ENCODE results near the gene PKM.

PKM gene

DNA sequence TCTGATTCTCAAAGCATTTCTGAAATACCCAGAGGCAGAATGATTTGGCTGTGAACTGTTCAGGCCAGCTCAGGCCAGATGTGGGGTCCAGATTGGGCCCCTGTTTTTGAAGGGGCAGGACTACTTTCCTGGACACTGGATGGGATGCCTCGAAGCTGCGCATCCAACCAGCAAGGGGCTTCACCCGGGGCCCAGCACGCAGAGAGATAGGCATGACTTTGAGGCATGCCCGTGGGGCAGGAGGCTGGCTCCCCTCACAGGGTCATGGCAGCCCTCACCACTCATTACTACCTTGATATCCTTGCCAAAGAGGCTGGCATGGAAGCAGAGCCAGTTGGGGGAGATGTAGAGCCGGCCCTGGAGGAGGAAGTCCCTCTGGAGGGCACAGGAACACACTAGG is 63.5 kb downstream of the PKM start:
- TF ChIP-seq, protein P1, sequence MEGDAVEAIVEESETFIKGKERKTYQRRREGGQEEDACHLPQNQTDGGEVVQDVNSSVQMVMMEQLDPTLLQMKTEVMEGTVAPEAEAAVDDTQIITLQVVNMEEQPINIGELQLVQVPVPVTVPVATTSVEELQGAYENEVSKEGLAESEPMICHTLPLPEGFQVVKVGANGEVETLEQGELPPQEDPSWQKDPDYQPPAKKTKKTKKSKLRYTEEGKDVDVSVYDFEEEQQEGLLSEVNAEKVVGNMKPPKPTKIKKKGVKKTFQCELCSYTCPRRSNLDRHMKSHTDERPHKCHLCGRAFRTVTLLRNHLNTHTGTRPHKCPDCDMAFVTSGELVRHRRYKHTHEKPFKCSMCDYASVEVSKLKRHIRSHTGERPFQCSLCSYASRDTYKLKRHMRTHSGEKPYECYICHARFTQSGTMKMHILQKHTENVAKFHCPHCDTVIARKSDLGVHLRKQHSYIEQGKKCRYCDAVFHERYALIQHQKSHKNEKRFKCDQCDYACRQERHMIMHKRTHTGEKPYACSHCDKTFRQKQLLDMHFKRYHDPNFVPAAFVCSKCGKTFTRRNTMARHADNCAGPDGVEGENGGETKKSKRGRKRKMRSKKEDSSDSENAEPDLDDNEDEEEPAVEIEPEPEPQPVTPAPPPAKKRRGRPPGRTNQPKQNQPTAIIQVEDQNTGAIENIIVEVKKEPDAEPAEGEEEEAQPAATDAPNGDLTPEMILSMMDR (IDR thresholded peaks at IDR 0.05), result no peak

DNA sequence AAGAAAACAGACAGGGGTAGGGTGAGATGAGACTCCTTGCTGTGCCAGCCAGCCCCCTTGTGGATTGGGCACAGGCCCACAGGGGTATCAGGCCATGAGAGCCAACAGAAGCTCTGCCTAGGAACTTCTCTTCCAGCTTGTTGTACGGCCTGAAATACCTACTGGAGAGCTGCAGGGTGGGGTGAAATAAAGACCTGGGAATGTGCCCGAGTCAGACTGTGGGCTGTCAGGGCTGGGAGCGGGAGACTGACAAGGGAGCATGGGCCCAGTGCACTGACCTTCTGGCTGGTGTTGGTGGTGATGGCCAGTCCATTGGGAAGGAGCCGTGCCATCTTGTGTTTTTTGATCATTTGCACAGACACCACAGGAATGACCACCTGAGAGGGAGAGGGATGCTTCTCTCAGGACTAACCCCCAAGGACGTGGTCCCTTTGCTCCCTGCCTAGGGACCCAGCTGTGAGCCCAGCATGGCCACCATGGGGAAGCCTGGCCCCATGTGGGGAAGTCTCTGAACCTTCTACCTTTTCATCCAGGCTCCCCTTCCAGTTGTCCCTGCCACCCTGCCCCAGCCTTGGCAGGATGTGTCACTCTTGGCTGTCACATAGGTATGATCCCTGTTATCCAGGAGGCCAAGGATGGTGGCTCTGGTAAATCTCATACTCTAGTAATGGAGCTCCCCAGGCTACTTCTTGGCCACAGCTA is 64.1 kb downstream of the PKM start:
- TF ChIP-seq, protein P1 (IDR thresholded peaks at IDR 0.05), result no peak

DNA sequence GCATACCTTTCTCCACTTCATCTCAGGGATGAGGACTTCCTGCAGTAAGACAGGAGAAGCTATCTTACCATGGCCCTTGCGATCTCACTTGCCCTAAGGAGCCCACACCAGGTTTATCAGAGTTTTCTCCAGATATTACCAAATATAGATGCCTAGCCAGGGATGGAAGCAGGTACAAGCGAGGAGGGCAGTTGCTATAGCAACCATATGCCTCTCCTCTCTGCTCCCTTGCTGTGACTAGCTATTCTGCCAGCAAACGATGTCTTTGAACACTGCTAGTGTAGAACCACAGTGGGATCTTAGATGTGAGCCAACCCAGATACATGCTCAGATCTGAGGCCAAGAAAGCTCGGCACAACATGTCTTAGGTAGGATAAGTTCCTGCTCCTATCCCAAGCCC is 67.3 kb downstream of the PKM start:
- TF ChIP-seq, protein P1 (IDR thresholded peaks at IDR 0.05), result no peak

DNA sequence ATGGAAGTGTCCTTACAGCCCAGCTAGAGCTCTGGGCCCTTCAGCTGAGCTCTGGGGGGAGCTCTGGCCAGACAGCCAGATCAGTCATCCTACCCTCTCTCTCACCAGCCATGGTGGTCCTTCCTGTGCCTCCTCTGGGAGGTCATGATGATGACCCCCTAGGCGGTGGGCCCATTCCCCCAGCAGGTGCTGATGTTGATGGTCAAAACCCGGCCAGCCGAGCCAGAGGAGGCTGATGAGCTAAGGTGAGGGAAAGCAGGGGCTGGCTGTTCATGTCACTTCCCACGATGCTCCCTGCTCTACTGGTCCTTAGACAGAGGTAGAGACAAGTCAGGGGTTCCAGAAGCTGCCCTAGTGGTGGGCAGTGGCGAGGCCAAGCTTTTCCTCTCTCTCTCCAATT is 68.4 kb downstream of the PKM start:
- TF ChIP-seq, protein P1 (IDR thresholded peaks at IDR 0.05), result no peak

DNA sequence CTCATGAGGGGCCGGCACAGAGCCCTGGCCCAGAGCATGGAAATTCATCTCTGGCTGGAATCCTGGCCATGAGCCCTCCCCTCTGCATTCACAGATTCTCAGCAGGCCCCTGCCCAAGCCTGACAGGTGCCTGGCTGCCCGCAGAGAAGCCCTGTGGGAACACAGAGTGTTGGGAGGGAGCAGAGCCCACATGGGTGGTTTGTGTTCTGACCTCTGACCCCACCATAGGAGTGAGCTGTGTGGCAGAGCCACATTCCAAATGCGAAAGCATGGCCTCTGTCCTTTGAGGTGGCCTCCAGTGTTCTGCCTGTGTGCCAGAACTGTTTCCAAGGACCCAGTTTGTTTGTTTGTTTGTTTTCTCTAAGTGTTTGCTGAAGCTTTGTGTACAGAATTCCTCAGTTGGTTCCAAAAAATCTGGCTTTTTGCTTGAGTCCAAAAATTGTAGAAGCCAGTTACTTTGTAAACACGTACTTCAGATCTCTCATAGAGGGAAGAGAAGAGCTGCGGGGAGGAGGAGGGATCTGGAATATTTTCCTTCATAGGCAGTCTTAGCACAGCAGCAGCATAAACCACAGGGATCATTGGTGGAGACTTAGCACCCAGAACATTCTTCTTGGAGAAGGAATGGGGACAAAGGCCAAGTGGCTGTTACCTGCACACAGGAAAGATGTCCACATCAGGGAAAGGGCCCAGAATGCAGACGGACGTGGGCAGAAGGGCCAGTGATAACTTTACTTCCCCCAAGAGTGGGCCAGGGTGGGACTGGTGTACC is 69.4 kb downstream of the PKM start:
- TF ChIP-seq, protein P1 (IDR thresholded peaks at IDR 0.05), result no peak

DNA sequence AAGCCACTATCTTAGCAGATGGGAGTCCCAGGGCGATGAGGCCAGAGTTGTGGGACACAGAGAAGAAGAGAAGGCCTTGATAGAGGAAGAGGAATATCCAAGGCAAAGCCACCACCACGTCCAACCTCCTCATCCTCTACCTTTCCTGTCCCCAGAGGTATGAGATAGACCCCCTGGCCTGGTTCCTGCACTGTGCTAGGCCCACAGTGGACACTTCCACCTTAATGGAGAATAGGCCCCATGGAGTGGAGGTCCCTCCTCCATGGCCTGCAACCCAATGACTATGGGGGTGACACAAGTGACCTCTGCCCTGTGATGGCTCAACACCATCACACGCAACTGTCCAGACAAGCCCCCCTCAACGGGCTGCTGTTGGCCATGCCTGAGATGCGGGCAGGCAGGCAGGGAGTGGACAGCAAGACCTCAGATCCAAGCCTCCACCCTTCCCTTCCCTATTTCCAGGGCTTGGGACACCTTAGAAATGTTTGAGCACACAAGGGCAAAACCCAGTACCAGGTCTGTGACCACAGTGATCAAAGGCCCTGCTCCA is 70.2 kb downstream of the PKM start:
- TF ChIP-seq, protein P1 (IDR thresholded peaks at IDR 0.05), result no peak

DNA sequence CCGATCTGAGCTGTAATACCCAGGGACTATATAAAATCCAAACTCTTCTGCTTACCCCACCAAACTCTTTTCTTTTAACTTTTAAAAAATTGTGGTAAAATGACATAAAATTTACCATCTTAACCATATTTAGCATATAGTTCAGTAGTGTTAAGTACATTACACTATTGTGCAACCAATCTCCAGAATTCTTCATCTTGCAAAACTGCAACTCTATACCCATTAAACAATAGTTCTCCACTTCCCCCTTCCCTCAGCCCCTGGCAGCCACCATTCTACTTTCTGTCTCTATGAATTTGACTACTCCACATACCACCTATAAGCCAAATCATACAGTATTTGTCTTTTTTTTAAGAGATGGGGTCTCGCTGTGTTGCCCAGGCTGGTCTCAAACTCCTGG is 74.1 kb downstream of the PKM start:
- TF ChIP-seq, protein P1 (IDR thresholded peaks at IDR 0.05), result no peak
